Astrocyte (in vitro differentiated cells and primary cell): ENCODE results near the gene CRYBG1. TPM values are rescaled to one million over a fixed set of nuclear protein-coding genes. Genes with fewer than 3 reads are reported as not detected.

Experiments
- DNase-seq: peaks from one replicate; pipeline ENCODE4 v3.0.0-alpha.2; 2010; ENCODE audit warnings: low read depth
- FAIRE-seq: peaks from 2 replicates; lab custom pipeline; 2011; peaks lifted over from hg19 to GRCh38; lab: Jason Lieb, UNC
- H2AFZ ChIP-seq: 2 replicates; pipeline ENCODE4 v1.6.0; 2012; ENCODE audit warnings: low read depth, low read length, inconsistent platforms
- H3K27ac ChIP-seq: 2 replicates; pipeline ENCODE4 v1.5.1; 2011; ENCODE audit warnings: low read depth, low read length, inconsistent platforms
- H3K27me3 ChIP-seq: 2 replicates; pipeline ENCODE4 v1.6.0; 2011; ENCODE audit warnings: low read length, inconsistent platforms; ENCODE audit not compliant: insufficient read depth
- H3K36me3 ChIP-seq: 2 replicates; pipeline ENCODE4 v1.5.1; 2011; ENCODE audit warnings: low read length, inconsistent platforms; ENCODE audit not compliant: insufficient read depth
- H3K4me1 ChIP-seq: 2 replicates; pipeline ENCODE4 v1.5.1; 2011; ENCODE audit warnings: low read length, inconsistent platforms; ENCODE audit not compliant: insufficient read depth
- H3K4me2 ChIP-seq: 2 replicates; pipeline ENCODE4 v1.6.0; 2012; ENCODE audit warnings: low read length, inconsistent platforms
- H3K4me3 ChIP-seq: 2 replicates; pipeline ENCODE4 v1.5.1; 2011; ENCODE audit warnings: low read depth, mild to moderate bottlenecking, low read length, inconsistent platforms; ENCODE audit not compliant: insufficient read depth
- H3K79me2 ChIP-seq: 2 replicates; pipeline ENCODE4 v1.6.0; 2012; ENCODE audit warnings: mild to moderate bottlenecking, low read length, inconsistent platforms; ENCODE audit not compliant: insufficient read depth
- H3K9ac ChIP-seq: 2 replicates; pipeline ENCODE4 v1.6.0; 2012; ENCODE audit warnings: mild to moderate bottlenecking, low read length, inconsistent platforms
- H3K9me3 ChIP-seq: 2 replicates; pipeline ENCODE4 v1.5.1; 2012; ENCODE audit warnings: low read depth, mild to moderate bottlenecking, low read length, inconsistent platforms; ENCODE audit not compliant: insufficient read depth
- H4K20me1 ChIP-seq: 2 replicates; pipeline ENCODE4 v1.6.0; 2012; ENCODE audit warnings: low read length, inconsistent platforms; ENCODE audit not compliant: insufficient read depth
- H3K27ac Mint-ChIP-seq: one replicate; pipeline ENCODE4 v1.8.0; 2021; ENCODE audit warnings: mild to moderate bottlenecking, mixed read lengths; ENCODE audit not compliant: unreplicated experiment
- H3K27me3 Mint-ChIP-seq: one replicate; pipeline ENCODE4 v1.8.0; 2021; ENCODE audit warnings: low read depth, mixed read lengths; ENCODE audit not compliant: unreplicated experiment
- H3K36me3 Mint-ChIP-seq: one replicate; pipeline ENCODE4 v1.8.0; 2021; ENCODE audit warnings: low read depth, mixed read lengths; ENCODE audit not compliant: unreplicated experiment
- H3K4me1 Mint-ChIP-seq: one replicate; pipeline ENCODE4 v1.8.0; 2021; ENCODE audit warnings: low read depth, mixed read lengths; ENCODE audit not compliant: unreplicated experiment
- H3K4me3 Mint-ChIP-seq: one replicate; pipeline ENCODE4 v1.8.0; 2021; ENCODE audit warnings: mild to moderate bottlenecking, moderate library complexity, mixed read lengths; ENCODE audit not compliant: unreplicated experiment
- H3K9me3 Mint-ChIP-seq: one replicate; pipeline ENCODE4 v1.8.0; 2021; ENCODE audit warnings: mild to moderate bottlenecking, mixed read lengths; ENCODE audit not compliant: unreplicated experiment
- CTCF ChIP-seq: IDR thresholded peaks from 2 replicates; pipeline ENCODE4 v1.5.1; 2011; ENCODE audit warnings: low read depth, mild to moderate bottlenecking, inconsistent platforms, low read length, moderate library complexity; ENCODE audit not compliant: insufficient read depth
- EZH2 ChIP-seq: IDR thresholded peaks from 2 replicates; pipeline ENCODE4 v1.6.1; 2012; ENCODE audit warnings: mild to moderate bottlenecking, low read length, inconsistent platforms; ENCODE audit not compliant: insufficient read depth
- total RNA-seq: library from RNA; stranded (reverse); gene quantifications from 2 replicates; pipeline ENCODE4 v1.2.1, GENCODE V29; 2021

CRYBG1 gene
- total RNA-seq, 1 donor from 2014 or later, result 0.64 TPM

- Histone ChIP-seq H3K27me3 (no peaks in the 10 kb centered on the region), H3K9ac (no peak overlapping the region), H3K4me1 (no peaks in the 10 kb centered on the region), H3K79me2 (no peaks in the 10 kb centered on the region), H3K9me3 (no peaks in the 10 kb centered on the region), H3K4me3 (no peak overlapping the region), H2AFZ (no peak overlapping the region), H3K4me2 (no peak overlapping the region), H3K27ac (no peak overlapping the region), H4K20me1 (no peaks in the 10 kb centered on the region), H3K36me3 (no peaks in the 10 kb centered on the region)
- Mint-ChIP-seq H3K9me3 (no peaks in the 10 kb centered on the region), H3K36me3 (no peaks in the 10 kb centered on the region), H3K4me3 (no peak overlapping the region), H3K27me3 (no peaks in the 10 kb centered on the region), H3K27ac (no peak overlapping the region), H3K4me1 (peaks cover 4% of the 10 kb centered on the region)
- TF ChIP-seq EZH2 (no peak), CTCF (no peak)
- FAIRE-seq (no peak), DNase-seq (no peak)
Observed at GRCh38 chr6:106539936-106540335, 179.4 kb downstream of the CRYBG1 start.

GRCh38 chr6:106540432-106540831 is 179.9 kb downstream of the CRYBG1 start:
- Histone ChIP-seq H3K4me2 (no peak overlapping the region), H3K9me3 (no peaks in the 10 kb centered on the region), H3K79me2 (no peaks in the 10 kb centered on the region), H3K27ac (no peak overlapping the region), H3K9ac (no peak overlapping the region), H3K4me1 (no peaks in the 10 kb centered on the region), H3K4me3 (no peak overlapping the region), H3K27me3 (no peaks in the 10 kb centered on the region), H2AFZ (no peak overlapping the region), H4K20me1 (no peaks in the 10 kb centered on the region), H3K36me3 (no peaks in the 10 kb centered on the region)
- TF ChIP-seq EZH2 (no peak), CTCF (no peak)
- no peak for FAIRE-seq
- H3K27me3 Mint-ChIP-seq, result no peaks in the 10 kb centered on the region
- no peaks in the 10 kb centered on the region for H3K9me3 Mint-ChIP-seq
- no peak for DNase-seq
- no peak overlapping the region for H3K27ac Mint-ChIP-seq
- H3K36me3 Mint-ChIP-seq, result no peaks in the 10 kb centered on the region
- H3K4me1 Mint-ChIP-seq, result peaks cover 4% of the 10 kb centered on the region
- no peak overlapping the region for H3K4me3 Mint-ChIP-seq

- Histone ChIP-seq H3K9ac (no peak overlapping the region), H3K4me3 (no peak overlapping the region), H3K9me3 (no peaks in the 10 kb centered on the region), H3K27ac (no peak overlapping the region), H3K36me3 (no peaks in the 10 kb centered on the region), H3K4me2 (no peak overlapping the region), H3K4me1 (peaks cover 1% of the 10 kb centered on the region), H4K20me1 (no peaks in the 10 kb centered on the region), H3K27me3 (no peaks in the 10 kb centered on the region), H3K79me2 (no peaks in the 10 kb centered on the region), H2AFZ (no peak overlapping the region)
- DNase-seq (no peak), FAIRE-seq (no peak)
- no peaks in the 10 kb centered on the region for H3K27me3 Mint-ChIP-seq
- TF ChIP-seq EZH2 (no peak), CTCF (no peak)
- peaks cover 5% of the 10 kb centered on the region for H3K4me1 Mint-ChIP-seq
- H3K9me3 Mint-ChIP-seq, result no peaks in the 10 kb centered on the region
- H3K27ac Mint-ChIP-seq, result no peak overlapping the region
- no peaks in the 10 kb centered on the region for H3K36me3 Mint-ChIP-seq
- no peak overlapping the region for H3K4me3 Mint-ChIP-seq
Observed at GRCh38 chr6:106540907-106541306, 180.4 kb downstream of the CRYBG1 start.
